SKM-1 treated with dmso at 0.1 percent for 144 hours (cell line): ENCODE data around the gene ARHGEF28.

Experiments used
- DNase-seq: peaks from one replicate; lab custom pipeline; 2025; ENCODE audit not compliant: unreplicated experiment; lab: John Stamatoyannopoulos, UW

ARHGEF28 gene

GRCh38 chr5:73770172-73771025 is 144.4 kb downstream of the ARHGEF28 start:
- no peak for DNase-seq

- no peak for DNase-seq
Measured at GRCh38 chr5:73774924-73775323, 148.9 kb downstream of the ARHGEF28 start.

- DNase-seq, result no peak
Measured at GRCh38 chr5:73776405-73776804, 150.4 kb downstream of the ARHGEF28 start.

GRCh38 chr5:73777192-73777591 is 151.2 kb downstream of the ARHGEF28 start:
- no peak for DNase-seq

- no peak for DNase-seq
Measured at GRCh38 chr5:73780302-73781080, 154.5 kb downstream of the ARHGEF28 start.

GRCh38 chr5:73781107-73781768 is 155.2 kb downstream of the ARHGEF28 start:
- DNase-seq, result no peak

GRCh38 chr5:73783828-73784227 is 157.8 kb downstream of the ARHGEF28 start:
- peak; percentile 13 for DNase-seq

- no peak for DNase-seq
Measured at GRCh38 chr5:73786043-73786831, 160.2 kb downstream of the ARHGEF28 start.

GRCh38 chr5:73789851-73790281 is 163.9 kb downstream of the ARHGEF28 start:
- DNase-seq, result no peak

- DNase-seq, result no peak
Measured at GRCh38 chr5:73791389-73791788, 165.4 kb downstream of the ARHGEF28 start.

- DNase-seq, result peak; percentile 60
Measured at GRCh38 chr5:73792687-73793320, 166.8 kb downstream of the ARHGEF28 start.

GRCh38 chr5:73793911-73794310 is 167.9 kb downstream of the ARHGEF28 start:
- DNase-seq, result no peak

GRCh38 chr5:73796164-73797131 is 170.5 kb downstream of the ARHGEF28 start:
- peak; percentile 55 for DNase-seq

- no peak for DNase-seq
Measured at GRCh38 chr5:73797132-73797510, 171.1 kb downstream of the ARHGEF28 start.

GRCh38 chr5:73799401-73799972 is 173.5 kb downstream of the ARHGEF28 start:
- DNase-seq, result no peak

- no peak for DNase-seq
Measured at GRCh38 chr5:73801686-73802085, 175.7 kb downstream of the ARHGEF28 start.

GRCh38 chr5:73805449-73805848 is 179.5 kb downstream of the ARHGEF28 start:
- no peak for DNase-seq

- no peak for DNase-seq
Measured at GRCh38 chr5:73808911-73809310, 182.9 kb downstream of the ARHGEF28 start.

GRCh38 chr5:73810429-73810828 is 184.4 kb downstream of the ARHGEF28 start:
- DNase-seq, result no peak
